Jurkat, Clone E6-1 (cell line): ENCODE results near the gene ATP6V0E1.
"Not testable (repeated sequence)": the region's sequence is repeated elsewhere in the genome, so short reads cannot be mapped to it uniquely, and the experiment has no call there.

Source experiments
- DNase-seq: peaks from one replicate; pipeline ENCODE4 v3.0.0-alpha.2; 2011; ENCODE audit warnings: low read depth, low spot score
- H3K4me3 ChIP-seq: 2 replicates; pipeline ENCODE4 v1.5.1; 2011; ENCODE audit warnings: mild to moderate bottlenecking, low read length, control low read depth, moderate library complexity

Gene ATP6V0E1

DNA sequence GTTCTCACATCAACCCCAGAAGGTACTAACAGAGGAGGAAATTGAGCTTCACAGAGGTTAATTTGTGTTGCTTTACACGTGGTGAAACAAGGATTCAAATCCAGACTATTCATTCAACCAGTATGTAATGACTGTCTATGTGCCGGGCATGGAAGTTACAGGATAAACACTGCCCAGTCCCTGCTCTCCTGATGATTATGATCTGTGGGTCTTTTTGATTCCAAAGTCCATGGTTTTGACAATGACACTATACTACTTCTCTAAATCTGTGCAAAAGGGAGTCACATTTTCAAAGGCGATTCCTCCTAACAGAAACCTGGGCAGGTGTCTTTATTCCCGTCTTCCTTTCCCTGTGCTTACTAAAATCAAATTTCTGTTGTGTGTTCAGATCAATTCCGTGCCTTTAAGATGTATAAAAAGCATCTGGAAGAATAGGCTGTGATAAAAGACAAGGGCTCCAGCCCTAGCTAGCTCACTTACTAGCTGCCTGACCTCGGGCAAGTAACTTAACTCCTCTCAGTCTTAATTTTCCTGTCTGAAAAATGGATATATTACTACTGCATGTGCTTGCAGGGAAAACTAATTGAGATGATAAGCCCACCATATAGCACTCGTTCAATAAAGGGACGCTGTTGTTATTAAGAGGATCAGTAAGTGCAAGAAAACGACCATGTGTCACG lies 71.6 kb downstream of the ATP6V0E1 start:
- H3K4me3 ChIP-seq = peak overlapping the region; percentile 69
- no peak for DNase-seq

DNA sequence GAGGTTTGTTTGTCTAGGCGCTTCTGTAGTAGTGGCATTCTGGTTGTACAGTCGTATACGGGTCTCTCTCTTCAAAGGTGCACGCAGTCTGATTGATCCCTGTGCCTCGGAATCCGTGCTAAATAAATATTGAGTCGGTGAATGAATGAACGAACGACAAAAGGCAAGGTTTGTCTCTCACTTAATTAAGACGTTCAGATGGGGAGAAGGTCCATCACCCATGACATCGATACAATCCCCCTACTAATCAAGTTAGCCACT lies 72.1 kb downstream of the ATP6V0E1 start:
- no peak for DNase-seq
- H3K4me3 ChIP-seq = peak overlapping the region; percentile 69

DNA sequence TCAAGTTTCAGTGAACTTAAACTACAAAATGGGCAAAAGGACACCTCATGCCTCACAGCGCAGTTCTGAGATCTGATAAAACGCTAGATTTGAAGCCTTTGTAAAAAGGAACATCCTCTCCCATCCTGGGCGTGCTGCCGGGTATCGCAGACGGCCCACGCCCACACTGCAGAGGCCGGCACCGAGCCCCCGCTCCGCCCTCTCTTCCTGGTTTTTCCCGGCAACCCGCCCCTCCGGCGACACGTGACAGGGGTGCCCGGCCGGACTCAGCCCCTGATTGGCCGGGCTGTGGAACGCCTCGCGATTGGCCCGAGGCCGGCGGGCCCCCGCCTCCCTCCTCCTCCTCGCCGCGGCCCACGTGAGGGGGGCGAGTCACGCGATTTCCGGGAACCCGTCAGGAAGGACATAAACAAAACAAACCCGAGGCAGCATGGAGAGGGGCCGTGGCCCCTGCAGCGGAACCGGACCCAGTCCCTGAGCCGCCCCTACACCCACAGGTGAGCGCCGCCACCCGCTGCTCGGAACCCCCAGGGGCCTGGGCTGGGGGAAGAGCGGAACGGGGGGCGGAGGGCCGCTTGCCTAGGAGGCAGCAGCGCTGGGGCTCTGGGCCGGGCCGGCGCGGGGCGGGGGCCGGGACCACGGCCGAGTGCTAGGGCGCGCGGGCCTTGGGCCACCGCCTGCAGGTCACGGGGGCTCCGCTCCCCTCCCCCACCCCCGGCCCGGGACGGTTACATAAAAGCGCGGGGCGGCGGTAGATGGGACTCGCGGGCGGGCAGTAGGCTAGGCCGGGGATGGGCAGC lies 72.6 kb downstream of the ATP6V0E1 start, which contains the start of gene CREBRF:
Gene CREBRF, plus strand, starts transcription at position 370 of the 800 bp plus-strand sequence. CDS start 24,424 bp downstream, outside the sequence.
- H3K4me3 ChIP-seq = peak within 1 kb of the TSS; percentile 69
- peak; percentile 92 for DNase-seq

DNA sequence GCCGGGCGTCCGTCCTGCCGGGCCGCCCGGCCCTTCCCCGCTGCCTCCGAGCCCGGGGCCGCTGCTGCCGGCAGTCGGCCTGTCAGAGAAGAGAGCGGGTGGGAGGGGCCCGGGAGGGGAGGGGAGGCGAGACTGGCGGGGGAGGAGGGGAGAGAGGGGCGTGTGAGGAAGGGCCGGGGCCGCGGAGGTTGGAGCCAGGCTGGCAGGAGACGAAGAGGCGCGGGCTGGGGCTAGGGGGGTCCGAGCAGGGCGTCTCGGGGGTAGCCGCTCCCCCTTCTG lies 73.2 kb downstream of the ATP6V0E1 start:
- H3K4me3 ChIP-seq = peak overlapping the region; percentile 69
- no peak for DNase-seq

DNA sequence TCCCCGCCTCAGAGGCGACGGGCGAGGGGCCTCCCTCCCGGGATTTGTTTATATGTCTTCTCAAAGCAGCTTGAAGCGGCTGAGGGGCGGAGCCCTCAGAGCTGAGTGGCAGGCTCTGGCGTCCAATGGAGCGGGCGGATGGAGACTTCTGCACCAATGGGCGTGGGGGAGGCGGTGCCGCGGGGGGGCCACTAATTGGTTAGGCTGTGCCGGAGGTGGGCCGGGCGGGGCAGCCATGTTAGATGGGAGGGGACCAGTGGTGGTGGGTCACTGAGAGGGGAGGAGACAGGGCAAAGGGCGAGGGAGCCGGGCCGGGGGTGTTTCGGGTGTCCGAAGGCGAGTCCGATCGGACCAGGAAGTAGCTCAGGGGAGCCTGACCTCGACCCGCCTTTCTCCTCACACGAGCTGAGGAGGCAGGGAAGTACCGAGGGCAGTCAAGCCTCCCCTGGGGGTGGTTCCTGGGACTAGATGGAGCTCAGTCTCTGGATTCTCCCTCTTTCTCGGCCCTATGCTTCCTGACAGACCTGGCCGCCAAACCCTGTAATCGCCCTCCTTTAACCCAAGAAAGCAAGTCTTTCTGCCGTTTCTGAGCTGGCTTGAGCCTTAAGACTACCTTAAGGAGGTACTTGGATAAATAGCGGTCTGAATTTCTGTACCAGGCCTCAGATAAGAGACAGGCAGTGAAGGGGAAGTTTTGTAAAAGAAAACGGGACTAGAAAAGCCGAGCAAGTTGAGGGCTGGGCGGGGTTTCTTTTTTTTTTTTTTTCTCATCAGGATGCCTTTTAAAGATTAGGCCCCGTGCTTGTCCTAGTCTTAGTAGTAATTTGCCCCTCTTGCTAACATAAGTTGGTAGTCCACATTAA lies 73.7 kb downstream of the ATP6V0E1 start:
- DNase-seq = peak; percentile 95
- H3K4me3 ChIP-seq = peak overlapping the region; percentile 69

DNA sequence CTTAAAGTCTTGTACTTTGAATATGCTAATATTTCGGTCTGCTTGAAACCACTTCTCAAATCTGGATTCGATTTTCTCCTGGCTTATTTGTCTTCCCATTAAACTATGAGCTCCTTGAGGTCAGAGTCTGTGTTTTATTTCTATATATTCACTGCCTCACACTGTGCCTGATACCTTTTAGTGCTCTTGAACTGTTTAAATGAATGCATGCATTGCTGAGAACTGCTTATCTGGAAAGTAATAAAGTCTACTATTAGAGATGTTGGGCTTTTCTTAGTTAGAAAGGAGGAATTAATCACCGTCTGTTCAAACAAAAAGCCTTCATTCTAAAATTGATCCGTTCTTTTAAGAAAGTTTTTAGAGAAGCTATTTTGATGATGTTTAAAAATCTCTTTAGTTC lies 78.6 kb downstream of the ATP6V0E1 start:
- DNase-seq = no peak

DNA sequence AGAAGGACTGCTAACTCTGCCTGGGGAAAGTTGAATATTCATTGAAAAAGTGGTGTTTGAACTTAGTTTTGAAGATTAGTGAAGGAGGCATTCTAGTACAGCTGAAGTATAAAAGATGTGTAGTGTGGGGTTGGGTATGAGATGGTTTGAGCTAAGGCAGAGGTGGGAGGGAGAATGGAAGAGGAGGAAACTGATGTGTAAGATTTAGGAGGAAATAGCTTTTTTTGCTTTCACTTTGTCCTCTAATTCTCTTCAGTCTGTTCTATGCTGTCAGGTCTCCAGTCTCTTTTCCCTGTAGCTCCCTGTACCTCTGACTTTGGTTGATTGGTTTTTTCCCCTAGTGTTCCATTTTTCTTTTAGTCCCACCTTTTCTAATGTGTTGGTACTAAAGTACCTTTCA lies 81.6 kb downstream of the ATP6V0E1 start:
- H3K4me3 ChIP-seq = no peak overlapping the region
- no peak for DNase-seq

More for the DNA sequence above, 78.6 kb downstream of the ATP6V0E1 start:
- H3K4me3 ChIP-seq = no peak overlapping the region

DNA sequence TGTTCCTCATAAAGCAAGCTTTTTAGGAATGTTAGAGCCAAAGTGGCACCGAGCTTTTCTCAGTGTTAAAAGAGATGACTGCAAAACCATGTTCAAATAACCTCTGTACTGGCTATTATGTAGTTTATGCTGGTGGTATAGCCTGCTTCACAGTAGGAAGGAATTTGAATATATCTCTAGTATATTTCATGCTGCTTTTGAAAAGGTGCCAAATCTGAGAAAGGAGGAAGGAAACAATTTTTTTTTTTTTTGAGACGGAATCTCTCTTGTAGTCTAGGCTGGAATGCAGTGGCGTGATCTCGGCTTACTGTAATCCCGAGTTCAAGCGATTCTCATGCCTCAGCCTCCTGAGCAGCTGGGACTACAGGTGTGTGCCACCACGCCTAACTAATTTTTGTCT lies 86.1 kb downstream of the ATP6V0E1 start:
- no peak overlapping the region for H3K4me3 ChIP-seq
- no peak for DNase-seq

DNA sequence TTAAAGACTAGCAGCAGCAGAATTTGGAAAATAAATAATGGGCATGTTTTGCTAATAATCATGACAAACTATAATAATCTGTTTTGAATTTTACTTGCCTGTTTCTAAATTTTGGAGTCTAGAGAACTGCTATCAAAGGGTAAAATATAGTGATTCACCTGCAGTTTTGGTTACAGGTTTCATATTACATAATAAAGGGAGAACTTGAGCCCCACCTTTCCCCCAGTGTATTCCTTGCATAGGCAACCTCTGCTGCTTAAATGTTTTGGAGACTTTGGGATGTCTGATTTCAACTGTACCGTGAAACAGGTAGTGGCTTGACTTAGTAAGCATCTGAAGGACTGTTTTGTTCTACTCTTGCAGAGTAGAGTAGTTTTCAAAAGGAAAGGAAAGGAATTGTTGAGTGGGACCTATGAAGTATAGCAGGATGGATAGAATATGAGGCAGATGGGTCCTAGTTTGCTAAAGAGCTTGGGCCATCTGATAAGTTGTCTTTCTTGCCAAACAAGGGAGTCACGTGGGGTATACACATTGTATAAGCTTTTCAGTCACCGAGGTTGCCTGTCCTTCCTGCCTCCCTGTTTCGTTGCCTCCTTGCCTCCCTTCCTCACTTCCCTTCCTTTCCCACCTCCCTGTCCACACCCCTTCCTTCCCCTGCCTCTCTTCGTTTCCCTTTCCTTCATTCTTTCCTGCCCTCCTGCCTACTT lies 91.7 kb downstream of the ATP6V0E1 start:
- no peak overlapping the region for H3K4me3 ChIP-seq
- DNase-seq = no peak

DNA sequence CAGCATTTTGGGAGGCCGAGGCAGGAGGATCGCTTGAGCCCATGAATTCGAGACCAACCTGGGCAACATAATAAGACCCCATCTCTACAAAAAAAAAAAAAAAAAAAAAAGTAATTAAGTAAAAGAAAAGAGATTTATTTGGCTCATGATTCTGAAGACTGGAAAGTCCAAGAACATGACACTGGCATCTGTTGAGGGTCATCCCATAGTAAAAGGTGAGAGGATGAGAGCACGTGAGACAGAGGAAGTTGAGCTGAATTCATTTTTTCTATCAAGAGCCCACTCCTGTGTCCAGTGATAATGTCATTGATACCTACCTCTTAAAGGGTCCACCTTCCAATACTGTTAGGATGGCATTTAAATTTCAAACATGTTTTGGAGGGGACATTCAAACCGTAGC lies 92.4 kb downstream of the ATP6V0E1 start:
- no peak for DNase-seq
- no peak overlapping the region for H3K4me3 ChIP-seq

DNA sequence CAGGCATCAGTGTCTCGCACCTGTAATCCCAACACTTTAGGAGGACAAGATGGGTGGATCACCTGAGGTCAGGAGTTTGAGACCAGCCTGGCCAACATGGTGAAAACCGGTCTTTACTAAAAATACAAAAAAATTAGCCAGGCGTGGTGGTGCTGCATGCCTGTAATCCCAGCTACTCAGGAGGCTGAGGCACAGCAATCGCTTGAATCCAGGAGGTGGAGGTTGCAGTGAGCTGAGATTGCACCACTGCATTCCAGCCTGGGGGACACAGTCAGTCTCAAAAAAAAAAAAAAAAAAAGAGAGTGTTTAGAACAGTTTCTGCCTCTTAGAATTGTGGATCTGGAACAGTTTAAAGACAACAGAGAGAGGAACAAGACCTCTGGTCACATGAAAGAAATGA lies 92.9 kb downstream of the ATP6V0E1 start:
- H3K4me3 ChIP-seq, DNase-seq: not testable (repeated sequence)

DNA sequence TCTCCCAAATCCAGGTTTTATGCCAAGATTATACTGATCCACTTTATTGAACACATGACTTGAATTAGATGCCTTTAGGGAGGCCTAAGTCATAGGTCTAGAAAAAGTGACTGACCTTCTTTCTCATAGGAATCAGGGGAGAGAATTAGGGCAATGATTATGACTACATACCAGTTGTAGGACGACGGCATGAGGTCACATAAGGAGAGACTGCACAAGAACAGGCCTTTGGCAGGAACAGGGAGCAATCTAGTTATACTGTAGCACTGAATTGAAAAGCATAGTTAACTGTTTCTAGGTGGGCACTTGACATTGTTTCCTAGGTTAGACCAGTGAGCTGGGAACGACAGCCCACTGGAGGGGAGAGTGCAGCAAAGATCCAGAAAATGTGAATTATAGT lies 95.3 kb downstream of the ATP6V0E1 start:
- no peak overlapping the region for H3K4me3 ChIP-seq
- DNase-seq = no peak
